ENCODE results near the gene BAZ1B. TPM values are rescaled to one million over a fixed set of nuclear protein-coding genes. Genes with fewer than 3 reads are reported as not detected.
"Not testable (repeated sequence)": the region's sequence is repeated elsewhere in the genome, so short reads cannot be mapped to it uniquely, and the experiment has no call there.

Gene BAZ1B
- total and polyA plus RNA-seq, 12 donors: 14.5 to 65.5 (median 43.7) TPM

DNA sequence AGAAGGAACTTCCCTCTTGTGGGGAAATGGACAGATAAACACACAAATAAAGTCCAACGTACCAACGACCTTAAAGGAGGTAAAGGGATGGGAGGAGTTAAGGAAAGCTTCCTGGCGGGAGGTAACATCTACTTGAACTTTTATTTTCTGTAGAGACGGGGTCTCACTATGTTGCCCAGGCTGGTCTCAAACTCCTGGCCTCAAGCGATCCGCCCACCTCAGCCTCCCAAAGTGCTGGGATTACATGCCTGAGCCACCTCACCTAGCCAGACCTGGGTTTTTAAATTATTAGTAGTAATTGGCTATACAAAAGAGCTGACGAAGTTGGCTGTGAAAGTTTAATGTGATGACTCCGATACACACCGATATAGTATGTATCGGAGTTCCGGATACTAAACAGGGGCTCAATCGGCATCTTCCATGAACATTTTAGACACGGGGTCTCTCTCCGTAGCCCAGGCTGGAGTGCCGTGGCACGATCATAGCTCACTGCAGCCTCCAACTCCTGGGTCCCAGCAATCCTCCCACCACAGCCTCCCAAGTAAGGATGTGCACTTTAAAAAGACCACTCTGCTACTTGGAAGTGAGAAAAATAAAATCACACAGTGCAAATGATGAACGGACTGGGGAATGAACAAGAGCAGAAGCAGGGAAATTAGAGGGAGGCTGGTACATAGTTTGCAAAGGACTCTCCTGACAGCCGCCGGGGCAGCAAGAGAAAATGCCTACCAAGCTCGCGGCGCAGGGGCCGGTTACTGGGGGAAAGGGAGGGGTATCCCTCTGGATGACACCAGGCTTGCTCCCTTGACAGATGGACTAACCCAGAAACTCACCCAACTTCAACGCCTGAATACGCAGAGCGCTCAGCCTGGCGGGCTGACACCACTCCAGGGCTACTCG lies 34.4 kb upstream of the BAZ1B start:
- Histone ChIP-seq H3K27me3 (no peaks in the 10 kb centered on the region), H3K4me3 (peak overlapping the region in 3 of 4 donors; percentile 30 to 99 (median 36)), H3K9me3 (replicated peaks in 1 of 3) (no peaks in the 10 kb centered on the region), H3K36me3 (replicated peaks in 1 of 2) (peaks cover 0 to 21% of the 10 kb centered on the region in 2 donors), H3K4me1 (replicated peaks in 1 of 2) (peaks cover 16 to 33% of the 10 kb centered on the region in 2 donors), H3K27ac (peak overlapping the region in 4 of 5 donors; percentile 73 to 100 (median 99))
- 13 to 16% (median 14%) methylated on average over 21 to 28 of the region's 28 CpGs for WGBS, 4 donors
- DNase-seq: no peak
- TF ChIP-seq POLR2A (IDR thresholded peaks at IDR 0.05): peak; percentile 14 to 79
- TF ChIP-seq, protein P1, sequence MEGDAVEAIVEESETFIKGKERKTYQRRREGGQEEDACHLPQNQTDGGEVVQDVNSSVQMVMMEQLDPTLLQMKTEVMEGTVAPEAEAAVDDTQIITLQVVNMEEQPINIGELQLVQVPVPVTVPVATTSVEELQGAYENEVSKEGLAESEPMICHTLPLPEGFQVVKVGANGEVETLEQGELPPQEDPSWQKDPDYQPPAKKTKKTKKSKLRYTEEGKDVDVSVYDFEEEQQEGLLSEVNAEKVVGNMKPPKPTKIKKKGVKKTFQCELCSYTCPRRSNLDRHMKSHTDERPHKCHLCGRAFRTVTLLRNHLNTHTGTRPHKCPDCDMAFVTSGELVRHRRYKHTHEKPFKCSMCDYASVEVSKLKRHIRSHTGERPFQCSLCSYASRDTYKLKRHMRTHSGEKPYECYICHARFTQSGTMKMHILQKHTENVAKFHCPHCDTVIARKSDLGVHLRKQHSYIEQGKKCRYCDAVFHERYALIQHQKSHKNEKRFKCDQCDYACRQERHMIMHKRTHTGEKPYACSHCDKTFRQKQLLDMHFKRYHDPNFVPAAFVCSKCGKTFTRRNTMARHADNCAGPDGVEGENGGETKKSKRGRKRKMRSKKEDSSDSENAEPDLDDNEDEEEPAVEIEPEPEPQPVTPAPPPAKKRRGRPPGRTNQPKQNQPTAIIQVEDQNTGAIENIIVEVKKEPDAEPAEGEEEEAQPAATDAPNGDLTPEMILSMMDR (IDR thresholded peaks at IDR 0.05): no peak
- intact Hi-C loops (cut with DNase I): no loop called here

DNA sequence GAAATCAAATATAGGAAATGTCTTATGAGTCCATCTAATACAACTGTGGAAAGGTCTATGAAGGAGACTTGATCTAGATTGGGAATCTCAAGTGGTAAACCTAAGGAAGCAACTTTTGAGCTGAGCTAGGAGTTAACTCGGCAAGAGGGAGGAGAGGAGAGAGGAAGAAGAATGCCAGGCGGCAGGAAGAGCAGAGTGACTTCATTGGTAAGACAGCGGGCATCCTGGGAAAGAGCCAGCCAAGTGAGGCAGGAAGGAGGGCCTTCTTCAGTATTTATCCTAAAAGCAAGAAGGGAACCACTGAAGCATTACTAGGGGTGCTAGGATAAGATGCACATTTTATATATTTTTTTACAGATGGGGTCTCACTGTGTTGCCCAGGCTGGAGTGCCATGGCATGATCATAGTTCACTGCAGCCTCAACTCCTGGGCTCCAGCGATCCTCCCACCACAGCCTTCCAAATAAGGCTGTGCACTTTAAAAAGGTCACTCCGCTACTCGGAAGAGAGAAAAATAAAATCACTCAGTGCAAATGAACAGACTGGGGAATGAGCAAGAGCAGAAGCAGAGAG lies 33.4 kb upstream of the BAZ1B start:
- intact Hi-C loops (cut with DNase I): no loop called here
- Histone ChIP-seq H3K27ac (peak overlapping the region in 2 of 5 donors; percentile 35 to 98), H3K4me3 (peak overlapping the region in 1 of 4 donors; percentile 99), H3K27me3 (no peaks in the 10 kb centered on the region), H3K9me3 (replicated peaks in 1 of 3) (no peaks in the 10 kb centered on the region), H3K4me1 (replicated peaks in 1 of 2) (peaks cover 16 to 33% of the 10 kb centered on the region in 2 donors), H3K36me3 (replicated peaks in 1 of 2) (peaks cover 0 to 28% of the 10 kb centered on the region in 2 donors)
- peak in 1 of 7 donors; percentile 39 for DNase-seq
- TF ChIP-seq, protein P1 (IDR thresholded peaks at IDR 0.05): no peak
- no peak for TF ChIP-seq POLR2A (IDR thresholded peaks at IDR 0.05)
- WGBS, 4 donors: 24 to 41% (median 38%) methylated on average over 6 of the region's 6 CpGs

DNA sequence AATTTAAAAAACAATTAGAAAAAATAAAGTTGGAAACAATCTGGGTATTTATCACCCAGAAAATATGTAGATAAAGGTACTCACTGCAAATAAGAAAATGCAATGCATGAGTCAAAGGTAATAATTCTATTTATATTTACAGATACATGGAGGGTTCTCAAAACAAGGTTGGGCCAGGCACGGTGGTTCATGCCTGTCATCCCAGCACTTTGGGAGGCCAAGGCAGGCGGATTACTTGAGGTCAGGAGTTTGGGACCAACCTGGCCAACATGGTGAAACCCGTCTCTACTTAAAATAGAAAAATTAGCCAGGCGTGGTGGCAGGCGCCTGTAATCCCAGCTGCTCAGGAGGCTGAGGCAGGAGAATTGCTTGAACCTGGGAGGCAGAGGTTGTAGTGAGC lies 28.0 kb upstream of the BAZ1B start:
- peaks cover under 1 to 17% of the 10 kb centered on the region in 2 donors for H3K4me1 ChIP-seq (replicated peaks in 1 of 2)
- H3K27me3 ChIP-seq; H3K9me3 ChIP-seq (replicated peaks in 1 of 3); H3K27ac ChIP-seq; DNase-seq; intact Hi-C loops (cut with DNase I); H3K4me3 ChIP-seq: not testable (repeated sequence)
- peaks cover 0 to 45% of the 10 kb centered on the region in 2 donors for H3K36me3 ChIP-seq (replicated peaks in 1 of 2)
- WGBS, 4 donors: 79 to 87% (median 84%) methylated on average over 5 of the region's 5 CpGs

DNA sequence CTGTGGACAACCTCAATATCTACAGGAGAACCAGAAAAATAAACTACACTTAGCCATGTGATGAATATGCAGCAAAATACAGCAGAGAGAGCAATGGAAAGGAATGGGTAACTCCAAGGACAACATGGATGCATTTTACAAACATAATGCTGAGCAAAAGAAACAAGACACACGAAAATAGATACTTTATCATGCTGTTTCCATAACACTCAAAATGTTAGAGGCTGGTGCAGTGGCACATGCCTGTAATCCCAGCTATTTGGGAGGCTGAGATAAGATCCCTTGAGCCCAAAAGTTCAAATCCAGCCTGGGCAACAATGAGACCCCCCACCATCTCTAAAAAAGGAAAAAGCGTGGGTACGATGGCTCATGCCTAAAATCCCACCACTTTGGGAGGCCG lies 27.1 kb upstream of the BAZ1B start:
- Histone ChIP-seq H3K4me1 (replicated peaks in 1 of 2) (peaks cover 0 to 12% of the 10 kb centered on the region in 2 donors), H3K36me3 (replicated peaks in 1 of 2) (peaks cover 0 to 45% of the 10 kb centered on the region in 2 donors), H3K9me3 (replicated peaks in 1 of 3) (no peaks in the 10 kb centered on the region), H3K4me3 (no peak overlapping the region), H3K27me3 (no peaks in the 10 kb centered on the region), H3K27ac (no peak overlapping the region)
- intact Hi-C loops (cut with DNase I): no loop called here
- TF ChIP-seq, protein P1 (IDR thresholded peaks at IDR 0.05): no peak
- TF ChIP-seq POLR2A (IDR thresholded peaks at IDR 0.05): no peak
- no peak for DNase-seq
- WGBS, 4 donors: 81 to 89% (median 85%) methylated on average over 4 of the region's 4 CpGs

All from adrenal gland (tissue), 12 donors.